ENCODE results near the gene DLL4. TPM values are rescaled to one million over a fixed set of nuclear protein-coding genes. Genes with fewer than 3 reads are reported as not detected.

DLL4 gene
- total and polyA plus RNA-seq, 2 donors: 5.2 to 5.9 TPM

DNA sequence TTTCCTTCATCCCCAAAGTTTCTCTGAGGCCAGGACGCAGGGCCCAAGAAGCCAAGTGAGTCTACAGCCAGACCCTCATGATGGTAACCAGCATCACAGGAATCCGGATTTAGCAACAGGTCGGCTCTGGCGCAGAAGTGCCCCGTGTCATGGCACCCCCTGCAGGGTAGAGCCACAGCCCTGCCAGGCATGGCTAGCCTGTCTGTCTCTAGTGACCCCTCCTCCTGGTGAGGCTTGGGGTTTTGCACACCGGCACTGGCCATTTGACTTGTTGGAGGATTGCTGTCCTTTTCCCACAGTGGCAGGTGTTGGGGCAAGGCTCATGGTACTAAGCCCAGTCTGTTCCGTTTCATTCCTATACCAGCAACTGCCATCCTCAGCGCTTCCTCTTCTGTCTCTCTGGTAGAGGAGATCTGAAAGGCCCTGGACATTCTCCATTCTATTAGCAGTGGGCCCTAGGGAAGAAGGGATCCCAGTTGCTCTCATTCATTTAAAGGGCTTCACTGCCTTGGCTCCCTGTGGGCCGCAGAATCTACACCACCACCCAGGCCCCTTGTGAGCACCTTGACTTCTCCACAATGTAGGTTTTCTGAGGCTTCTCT is 14.7 kb downstream of the DLL4 start:
- no peak for DNase-seq (ENCODE audit: low read depth in 6 of 9, low spot score in 9 of 9)
- Histone ChIP-seq H3K27ac (ENCODE audit: low read depth in 1 of 2, low read length in 1 of 2) (no peak overlapping the region), H3K4me1 (ENCODE audit: control insufficient read depth in 2 of 2, insufficient read depth in 2 of 2, low read length in 2 of 2) (peaks cover 14 to 38% of the 10 kb centered on the region in 2 donors), H3K4me3 (ENCODE audit: low read length in 2 of 2) (no peak overlapping the region), H3K36me3 (ENCODE audit: control insufficient read depth in 2 of 2, insufficient read depth in 2 of 2, low read length in 1 of 2) (no peaks in the 10 kb centered on the region), H3K27me3 (ENCODE audit: control insufficient read depth in 2 of 2, insufficient read depth in 1 of 2, low read length in 1 of 2) (peaks cover 0 to 19% of the 10 kb centered on the region in 2 donors), H3K9me3 (ENCODE audit: control insufficient read depth in 2 of 2, insufficient read depth in 1 of 2, low read length in 1 of 2) (no peaks in the 10 kb centered on the region)
- 96% methylated on average over 9 of the region's 9 CpGs for WGBS

DNA sequence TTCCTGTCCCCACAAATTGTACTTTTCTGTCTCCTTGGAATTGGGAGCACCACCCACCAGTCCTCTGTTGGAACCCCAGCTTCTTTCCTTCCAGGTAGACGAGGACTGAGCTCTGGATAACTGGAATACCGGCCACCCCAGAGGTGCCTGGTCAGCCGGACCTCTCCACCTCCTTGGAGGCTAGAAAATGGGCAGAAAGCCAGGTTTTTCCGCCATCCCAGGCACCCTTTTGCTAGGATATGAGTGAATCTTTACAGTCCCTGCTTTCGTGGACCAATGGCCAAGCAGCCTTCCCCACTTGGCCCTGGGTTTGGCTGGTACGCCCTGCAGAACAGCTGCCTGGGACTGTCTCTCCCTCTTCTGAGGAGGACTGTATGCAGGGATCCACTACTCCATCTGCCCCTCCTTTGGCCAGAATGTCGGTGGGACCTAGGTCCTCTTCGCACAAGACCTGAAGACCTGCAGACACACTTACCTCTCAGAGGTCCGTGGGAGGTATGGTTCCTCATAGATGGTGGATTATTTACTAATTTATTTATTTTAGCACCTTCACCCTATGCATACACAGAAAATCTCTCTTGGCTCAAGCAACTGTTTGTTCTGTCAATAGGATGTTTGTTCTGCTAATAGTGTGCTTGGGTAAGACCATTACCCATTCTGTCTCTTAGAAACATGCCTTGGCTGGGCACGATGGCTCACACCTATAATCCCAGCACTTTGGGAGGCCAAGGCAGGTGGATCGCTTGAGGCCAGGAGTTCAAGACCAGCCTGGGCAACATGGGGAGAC is 15.6 kb downstream of the DLL4 start:
- Histone ChIP-seq H3K36me3 (ENCODE audit: control insufficient read depth in 2 of 2, insufficient read depth in 2 of 2, low read length in 1 of 2) (no peaks in the 10 kb centered on the region), H3K9me3 (ENCODE audit: control insufficient read depth in 2 of 2, insufficient read depth in 1 of 2, low read length in 1 of 2) (no peaks in the 10 kb centered on the region), H3K4me3 (ENCODE audit: low read length in 2 of 2) (no peak overlapping the region), H3K27ac (ENCODE audit: low read depth in 1 of 2, low read length in 1 of 2) (no peak overlapping the region), H3K27me3 (ENCODE audit: control insufficient read depth in 2 of 2, insufficient read depth in 1 of 2, low read length in 1 of 2) (peaks cover 0 to 19% of the 10 kb centered on the region in 2 donors), H3K4me1 (ENCODE audit: control insufficient read depth in 2 of 2, insufficient read depth in 2 of 2, low read length in 2 of 2) (peaks cover 14 to 41% of the 10 kb centered on the region in 2 donors)
- DNase-seq (ENCODE audit: low read depth in 6 of 9, low spot score in 9 of 9): no peak
- WGBS: 98% methylated on average over 11 of the region's 11 CpGs

DNA sequence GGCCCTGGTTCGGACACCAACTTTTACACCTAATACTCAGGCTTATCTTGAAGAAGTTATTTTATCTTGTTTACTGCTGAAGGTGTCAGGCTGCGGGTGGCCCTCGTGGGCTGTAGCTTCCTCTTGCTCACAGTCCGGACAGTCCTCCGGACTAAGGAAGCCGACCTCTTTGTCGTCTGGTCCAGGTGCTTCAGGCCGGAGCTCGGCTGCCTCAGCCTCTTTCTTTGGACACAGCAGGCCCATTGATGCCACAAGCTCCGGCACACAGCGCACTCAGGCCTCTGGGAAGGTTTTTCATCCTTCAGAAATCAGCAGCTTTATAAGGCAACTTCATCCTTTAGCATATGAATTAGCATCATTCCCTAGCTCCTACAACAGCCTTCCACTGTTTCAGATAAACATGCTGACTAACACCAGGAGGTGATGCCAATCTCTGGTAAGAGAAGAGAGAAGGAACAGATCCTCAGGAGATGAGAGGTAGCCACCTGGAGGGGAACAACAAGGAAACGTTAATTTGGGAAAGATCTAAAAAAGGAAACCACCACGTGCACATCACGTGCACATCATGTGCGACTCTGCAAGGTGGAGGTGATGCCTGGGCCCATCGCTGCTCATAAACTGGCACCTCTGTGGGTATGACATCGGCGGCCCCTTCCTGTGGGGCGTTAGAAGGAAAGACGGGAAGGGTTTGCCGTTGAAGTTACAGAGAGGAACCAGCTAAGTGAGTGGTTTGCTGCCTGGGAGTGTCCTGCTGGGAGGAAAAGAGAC is 19.8 kb downstream of the DLL4 start:
- 66% methylated on average over 21 of the region's 21 CpGs for WGBS
- no peak for DNase-seq (ENCODE audit: low read depth in 6 of 9, low spot score in 9 of 9)

GRCh38 chr15:40949756-40950207 is 20.6 kb downstream of the DLL4 start:
- WGBS: 80% methylated on average over 7 of the region's 7 CpGs
- Histone ChIP-seq H3K27me3 (ENCODE audit: control insufficient read depth in 2 of 2, insufficient read depth in 1 of 2, low read length in 1 of 2) (peaks cover 0 to 19% of the 10 kb centered on the region in 2 donors), H3K4me3 (ENCODE audit: low read length in 2 of 2) (no peak overlapping the region), H3K9me3 (ENCODE audit: control insufficient read depth in 2 of 2, insufficient read depth in 1 of 2, low read length in 1 of 2) (no peaks in the 10 kb centered on the region), H3K4me1 (ENCODE audit: control insufficient read depth in 2 of 2, insufficient read depth in 2 of 2, low read length in 2 of 2) (peaks cover 11 to 23% of the 10 kb centered on the region in 2 donors), H3K36me3 (ENCODE audit: control insufficient read depth in 2 of 2, insufficient read depth in 2 of 2, low read length in 1 of 2) (no peaks in the 10 kb centered on the region), H3K27ac (ENCODE audit: low read depth in 1 of 2, low read length in 1 of 2) (no peak overlapping the region)
- no peak for DNase-seq (ENCODE audit: low read depth in 6 of 9, low spot score in 9 of 9)

More for the DNA sequence above, 19.8 kb downstream of the DLL4 start:
- Histone ChIP-seq H3K9me3 (ENCODE audit: control insufficient read depth in 2 of 2, insufficient read depth in 1 of 2, low read length in 1 of 2) (no peaks in the 10 kb centered on the region), H3K4me3 (ENCODE audit: low read length in 2 of 2) (no peak overlapping the region), H3K36me3 (ENCODE audit: control insufficient read depth in 2 of 2, insufficient read depth in 2 of 2, low read length in 1 of 2) (no peaks in the 10 kb centered on the region), H3K27me3 (ENCODE audit: control insufficient read depth in 2 of 2, insufficient read depth in 1 of 2, low read length in 1 of 2) (peaks cover 0 to 15% of the 10 kb centered on the region in 2 donors), H3K27ac (ENCODE audit: low read depth in 1 of 2, low read length in 1 of 2) (no peak overlapping the region), H3K4me1 (ENCODE audit: control insufficient read depth in 2 of 2, insufficient read depth in 2 of 2, low read length in 2 of 2) (peaks cover 10 to 19% of the 10 kb centered on the region in 2 donors)

GRCh38 chr15:40951764-40952163 is 22.6 kb downstream of the DLL4 start:
- DNase-seq (ENCODE audit: low read depth in 6 of 9, low spot score in 9 of 9): no peak
- Histone ChIP-seq H3K27ac (ENCODE audit: low read depth in 1 of 2, low read length in 1 of 2) (no peak overlapping the region), H3K27me3 (ENCODE audit: control insufficient read depth in 2 of 2, insufficient read depth in 1 of 2, low read length in 1 of 2) (peaks cover 0 to 19% of the 10 kb centered on the region in 2 donors), H3K4me3 (ENCODE audit: low read length in 2 of 2) (no peak overlapping the region), H3K9me3 (ENCODE audit: control insufficient read depth in 2 of 2, insufficient read depth in 1 of 2, low read length in 1 of 2) (no peaks in the 10 kb centered on the region), H3K4me1 (ENCODE audit: control insufficient read depth in 2 of 2, insufficient read depth in 2 of 2, low read length in 2 of 2) (peaks cover 11 to 23% of the 10 kb centered on the region in 2 donors), H3K36me3 (ENCODE audit: control insufficient read depth in 2 of 2, insufficient read depth in 2 of 2, low read length in 1 of 2) (no peaks in the 10 kb centered on the region)
- WGBS: 97% methylated on average over 4 of the region's 4 CpGs

DNA sequence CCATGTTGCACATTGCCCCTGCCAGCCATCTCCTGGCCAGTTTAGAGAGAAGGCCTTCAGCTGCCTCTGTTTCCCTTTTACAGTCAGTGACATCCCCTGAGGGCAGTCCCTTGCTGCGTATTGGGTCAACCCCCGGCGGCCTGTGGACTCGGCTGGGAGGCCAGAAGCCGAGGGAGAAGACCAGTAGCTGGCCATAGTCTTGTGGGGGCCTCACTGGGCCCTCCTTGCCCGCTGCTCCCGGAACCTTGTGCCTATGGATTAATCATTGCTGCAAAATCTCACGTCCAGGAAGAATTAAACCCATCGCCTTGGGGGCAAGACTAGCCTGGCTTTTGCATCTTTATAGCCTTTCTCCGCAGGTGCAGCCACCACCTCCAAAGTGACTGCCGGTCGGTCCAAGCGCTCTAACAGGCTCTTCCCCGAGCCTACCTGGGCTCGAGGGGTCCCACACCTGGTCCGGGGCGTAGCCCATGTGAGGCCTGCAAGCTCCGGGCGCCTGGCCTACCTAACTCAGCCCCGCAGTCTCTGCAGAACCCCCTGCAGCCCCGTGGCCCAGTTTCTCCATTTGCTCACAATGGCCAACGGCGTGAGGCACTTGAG is 23.3 kb downstream of the DLL4 start:
- DNase-seq (ENCODE audit: low read depth in 6 of 9, low spot score in 9 of 9): no peak
- H3K4me1 ChIP-seq (ENCODE audit: control insufficient read depth in 2 of 2, insufficient read depth in 2 of 2, low read length in 2 of 2): peaks cover 11 to 23% of the 10 kb centered on the region in 2 donors
- peaks cover 0 to 19% of the 10 kb centered on the region in 2 donors for H3K27me3 ChIP-seq (ENCODE audit: control insufficient read depth in 2 of 2, insufficient read depth in 1 of 2, low read length in 1 of 2)
- H3K27ac ChIP-seq (ENCODE audit: low read depth in 1 of 2, low read length in 1 of 2): no peak overlapping the region
- no peaks in the 10 kb centered on the region for H3K36me3 ChIP-seq (ENCODE audit: control insufficient read depth in 2 of 2, insufficient read depth in 2 of 2, low read length in 1 of 2)
- WGBS: 64% methylated on average over 23 of the region's 23 CpGs
- H3K4me3 ChIP-seq (ENCODE audit: low read length in 2 of 2): peak overlapping the region; percentile 64 to 66
- H3K9me3 ChIP-seq (ENCODE audit: control insufficient read depth in 2 of 2, insufficient read depth in 1 of 2, low read length in 1 of 2): no peaks in the 10 kb centered on the region

DNA sequence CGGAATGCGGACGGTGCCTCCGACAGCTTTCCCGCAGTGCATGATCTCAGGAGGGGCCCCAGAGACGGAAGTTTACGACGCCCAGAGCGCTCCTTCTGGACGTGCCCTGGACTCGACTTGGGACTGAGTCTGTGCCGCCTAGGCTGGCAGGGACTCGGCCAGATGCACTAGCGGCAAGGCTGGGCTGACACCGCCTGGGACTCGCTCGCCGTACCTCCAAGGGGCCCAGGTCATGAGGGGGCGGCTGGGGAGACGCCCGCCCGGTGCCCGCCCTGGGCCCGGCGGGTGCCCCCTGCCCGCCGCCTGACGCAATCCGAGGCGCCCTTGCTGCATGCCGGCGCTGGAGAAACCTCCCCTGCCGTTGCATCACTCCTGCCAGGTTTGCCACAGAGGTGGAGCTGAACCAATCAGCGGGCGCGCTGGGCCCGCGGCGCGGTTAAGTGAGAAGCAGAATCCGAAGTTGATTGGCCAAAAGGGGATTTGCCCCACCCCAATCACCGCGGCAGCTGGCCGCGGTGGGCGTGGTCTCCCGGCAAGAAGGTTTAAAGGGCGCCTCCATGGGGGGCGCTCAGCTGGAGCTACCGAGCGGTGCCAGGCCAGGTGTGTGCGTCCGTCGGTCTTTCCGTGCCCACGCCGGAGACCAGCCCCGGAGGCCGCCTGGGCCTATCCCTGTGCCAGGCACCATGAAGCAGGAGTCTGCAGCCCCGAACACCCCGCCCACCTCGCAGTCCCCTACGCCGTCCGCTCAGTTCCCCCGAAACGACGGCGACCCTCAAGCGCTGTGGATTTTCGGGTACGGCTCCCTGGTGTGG is 24.0 kb downstream of the DLL4 start, which contains the start of gene CHAC1:
Gene CHAC1 (plus strand): TSS at position 571 of the 812 bp plus-strand sequence. CDS start 113 bp downstream, at position 684.
- 2% methylated on average over 72 of the region's 72 CpGs for WGBS
- DNase-seq (ENCODE audit: low read depth in 6 of 9, low spot score in 9 of 9): peak; percentile 92 to 98 (median 96)
- Histone ChIP-seq H3K27ac (ENCODE audit: low read depth in 1 of 2, low read length in 1 of 2) (no peak within 1 kb of the TSS), H3K4me1 (ENCODE audit: control insufficient read depth in 2 of 2, insufficient read depth in 2 of 2, low read length in 2 of 2) (peaks cover 11 to 23% of the 10 kb centered on the region in 2 donors), H3K4me3 (ENCODE audit: low read length in 2 of 2) (peak within 1 kb of the TSS; percentile 64 to 66), H3K9me3 (ENCODE audit: control insufficient read depth in 2 of 2, insufficient read depth in 1 of 2, low read length in 1 of 2) (no peaks in the 10 kb centered on the region), H3K36me3 (ENCODE audit: control insufficient read depth in 2 of 2, insufficient read depth in 2 of 2, low read length in 1 of 2) (no peaks in the 10 kb centered on the region), H3K27me3 (ENCODE audit: control insufficient read depth in 2 of 2, insufficient read depth in 1 of 2, low read length in 1 of 2) (peaks cover 0 to 19% of the 10 kb centered on the region in 2 donors)

- H3K4me3 ChIP-seq (ENCODE audit: low read length in 2 of 2): peak overlapping the region; percentile 64 to 66
- 17% methylated on average over 17 of the region's 17 CpGs for WGBS
- H3K27me3 ChIP-seq (ENCODE audit: control insufficient read depth in 2 of 2, insufficient read depth in 1 of 2, low read length in 1 of 2): peaks cover 0 to 18% of the 10 kb centered on the region in 2 donors
- H3K36me3 ChIP-seq (ENCODE audit: control insufficient read depth in 2 of 2, insufficient read depth in 2 of 2, low read length in 1 of 2): no peaks in the 10 kb centered on the region
- H3K27ac ChIP-seq (ENCODE audit: low read depth in 1 of 2, low read length in 1 of 2): no peak overlapping the region
- H3K9me3 ChIP-seq (ENCODE audit: control insufficient read depth in 2 of 2, insufficient read depth in 1 of 2, low read length in 1 of 2): no peaks in the 10 kb centered on the region
- H3K4me1 ChIP-seq (ENCODE audit: control insufficient read depth in 2 of 2, insufficient read depth in 2 of 2, low read length in 2 of 2): peaks cover 11 to 23% of the 10 kb centered on the region in 2 donors
- DNase-seq (ENCODE audit: low read depth in 6 of 9, low spot score in 9 of 9): no peak
These were observed 24.6 kb downstream of the DLL4 start for GRCh38 chr15:40953713-40954074.

Data from thymus (tissue), 11 donors.